ENCODE measurements around the gene RHOU. TPM values are rescaled to one million over a fixed set of nuclear protein-coding genes. Genes with fewer than 3 reads are reported as not detected.

RHOU gene
- total and polyA plus RNA-seq, 8 donors: 1.2 to 75.5 (median 28.7) TPM

GRCh38 chr1:228752675-228753265 lies 17.5 kb downstream of the RHOU start:
- 75 to 80% (median 77%) methylated on average over 5 of the region's 5 CpGs for WGBS, 5 donors
- TF ChIP-seq POLR2AphosphoS5 (IDR thresholded peaks at IDR 0.05): no peak
- no peak for TF ChIP-seq EP300 (IDR thresholded peaks at IDR 0.05)
- no peak for TF ChIP-seq CTCF (IDR thresholded peaks at IDR 0.05)
- TF ChIP-seq POLR2A (IDR thresholded peaks at IDR 0.05): no peak

GRCh38 chr1:228753287-228753686 lies 18.0 kb downstream of the RHOU start:
- intact Hi-C loops (cut with DNase I; ENCODE audit: low total_unique reads): no loop called here
- 69 to 82% (median 78%) methylated on average over 1 of the region's 1 CpG for WGBS, 5 donors

More at GRCh38 chr1:228752675-228753265, 17.5 kb downstream of the RHOU start:
- H3K36me3 ChIP-seq: no peaks in the 10 kb centered on the region
- H3K9me3 ChIP-seq: no peaks in the 10 kb centered on the region
- intact Hi-C loops (cut with DNase I; ENCODE audit: low total_unique reads): no loop called here
- peaks cover 0 to 6% (median 0%) of the 10 kb centered on the region in 4 donors for H3K4me1 ChIP-seq
- peaks cover 0 to 14% (median 0%) of the 10 kb centered on the region in 3 donors for H3K27me3 ChIP-seq
- no peak for DNase-seq
- H3K27ac ChIP-seq: no peak overlapping the region
- H3K4me3 ChIP-seq: no peak overlapping the region

GRCh38 chr1:228753786-228754360 lies 18.6 kb downstream of the RHOU start:
- intact Hi-C loops (cut with DNase I; ENCODE audit: low total_unique reads): no loop called here
- 36 to 47% (median 39%) methylated on average over 6 of the region's 6 CpGs for WGBS, 5 donors
- Histone ChIP-seq H3K27ac (no peak overlapping the region), H3K27me3 (peaks cover 0 to 14% (median 0%) of the 10 kb centered on the region in 3 donors), H3K36me3 (no peaks in the 10 kb centered on the region), H3K4me3 (no peak overlapping the region), H3K9me3 (no peaks in the 10 kb centered on the region), H3K4me1 (peaks cover 0 to 6% (median 0%) of the 10 kb centered on the region in 4 donors)
- TF ChIP-seq POLR2A (IDR thresholded peaks at IDR 0.05): no peak
- TF ChIP-seq EP300 (IDR thresholded peaks at IDR 0.05): no peak
- no peak for TF ChIP-seq CTCF (IDR thresholded peaks at IDR 0.05)
- TF ChIP-seq POLR2AphosphoS5 (IDR thresholded peaks at IDR 0.05): no peak
- DNase-seq: peak in 1 of 2 donors; percentile 44

More at GRCh38 chr1:228753287-228753686, 18.0 kb downstream of the RHOU start:
- H3K4me1 ChIP-seq: peaks cover 0 to 6% (median 0%) of the 10 kb centered on the region in 4 donors
- no peaks in the 10 kb centered on the region for H3K36me3 ChIP-seq
- no peak for DNase-seq
- no peaks in the 10 kb centered on the region for H3K9me3 ChIP-seq
- no peak overlapping the region for H3K27ac ChIP-seq
- TF ChIP-seq POLR2AphosphoS5 (IDR thresholded peaks at IDR 0.05) (no peak), EP300 (IDR thresholded peaks at IDR 0.05) (no peak), CTCF (IDR thresholded peaks at IDR 0.05) (no peak), POLR2A (IDR thresholded peaks at IDR 0.05) (no peak)
- no peak overlapping the region for H3K4me3 ChIP-seq
- H3K27me3 ChIP-seq: peaks cover 0 to 14% (median 0%) of the 10 kb centered on the region in 3 donors

- no peaks in the 10 kb centered on the region for H3K9me3 ChIP-seq
- H3K36me3 ChIP-seq: no peaks in the 10 kb centered on the region
- peaks cover 0 to 6% (median 0%) of the 10 kb centered on the region in 4 donors for H3K4me1 ChIP-seq
- 78 to 87% (median 79%) methylated on average over 27 to 28 of the region's 28 CpGs for WGBS, 5 donors
- no peak overlapping the region for H3K27ac ChIP-seq
- no peak for TF ChIP-seq EP300 (IDR thresholded peaks at IDR 0.05)
- no peak for TF ChIP-seq POLR2A (IDR thresholded peaks at IDR 0.05)
- no peak for TF ChIP-seq CTCF (IDR thresholded peaks at IDR 0.05)
- TF ChIP-seq POLR2AphosphoS5 (IDR thresholded peaks at IDR 0.05): no peak
- H3K4me3 ChIP-seq: no peak overlapping the region
- intact Hi-C loops (cut with DNase I; ENCODE audit: low total_unique reads): no loop called here
- DNase-seq: no peak
- H3K27me3 ChIP-seq: peaks cover 0 to 14% (median 0%) of the 10 kb centered on the region in 3 donors
Observed at GRCh38 chr1:228754646-228755268, 19.5 kb downstream of the RHOU start.
